Right lobe of liver (tissue), 6 donors: Measurements from ENCODE around the gene TRABD2B. TPM values are rescaled to one million over a fixed set of nuclear protein-coding genes. Genes with fewer than 3 reads are reported as not detected.

ENCODE experiments used
- ATAC-seq, 4 donors: fragments of 200-7000 bp; cut with Tn5 transposase; one replicate each; pipeline ENCODE4 v1.9.1; 2020; ENCODE audit warnings: mild to moderate bottlenecking in 4 of 4, moderate library complexity in 4 of 4
- DNase-seq, 3 donors: peaks; one replicate each; pipeline ENCODE4 v3.0.0-alpha.2; 2020
- H3K27ac ChIP-seq, 3 donors: fragments of 200-600 bp; one replicate each; pipeline ENCODE4 v1.8.0; 2022
- H3K27me3 ChIP-seq, 2 donors: fragments of 200-600 bp; one replicate each; pipeline ENCODE4 v1.8.0; 2022
- H3K36me3 ChIP-seq, 4 donors: fragments of 200-600 bp; sonication (generic) in 1 of 4; one replicate each; pipeline versions ENCODE4 v1.5.1 to v1.8.0; 2017 to 2022; ENCODE audit warnings: control low read depth in 1 of 4
- H3K4me1 ChIP-seq, 4 donors: fragments of 200-600 bp; sonication (generic) in 1 of 4; one replicate each; pipeline versions ENCODE4 v1.5.1 to v1.8.0; 2017 to 2022; ENCODE audit warnings: control low read depth in 1 of 4
- H3K4me3 ChIP-seq, 3 donors: fragments of 200-600 bp; one replicate each; pipeline ENCODE4 v1.8.0; 2022
- H3K9me3 ChIP-seq, 4 donors: fragments of 200-600 bp; sonication (generic) in 1 of 4; one replicate each; pipeline versions ENCODE4 v1.5.1 to v1.8.0; 2017 to 2022; ENCODE audit warnings: control low read depth in 1 of 4
- CTCF ChIP-seq, 4 donors: fragments of 200-600 bp in 3 of 4; fragments of 450-650 bp in 1 of 4; IDR thresholded peaks; one replicate each; pipeline versions ENCODE4 v1.5.1 to v1.8.0; 2016 to 2022; ENCODE audit warnings: antibody characterized with exemption in 4 of 4, mild to moderate bottlenecking in 2 of 4
- POLR2A ChIP-seq: fragments of 450-650 bp; IDR thresholded peaks from one replicate; pipeline ENCODE4 v1.6.1; 2017; ENCODE audit warnings: antibody characterized with exemption, mild to moderate bottlenecking
- WGBS: methylation state at CpG from one replicate; pipeline ENCODE4 v1.1.6; 2018; ENCODE audit warnings: low coverage, low lambda C conversion rate; ENCODE audit not compliant: insufficient coverage; ENCODE audit errors: missing lambda C conversion rate; 5-methylcytosine and 5-hydroxymethylcytosine counted together
- intact Hi-C, 2 donors: fragments of 100-400 bp; cut with DNase I; formaldehyde crosslinking; loops; one replicate each; pipeline versions ENCODE4 v1.11.2 to v1.14.1; 2022
- total RNA-seq, 6 experiments: library from RNA; depleted of rRNA in 2 of 6; stranded (reverse); fragments of >200 nt in 2 of 6; fragmentation: NEBNext Ultra II Directional in 3 of 6; extraction: Animal tissue kit (Norgen Biotek cat#: 25700) in 3 of 6; gene quantifications; one replicate each; pipeline versions ENCODE4 v1.1.0 to v1.2.4, GENCODE V29; 2016 to 2023
- donor health status: DM: no; HTN: yes; CAD: no.
- donor health status: DM: no; HTN: no; CAD: no.
- donor health status: DM: no; HTN: no; CAD: no.
- donor health status: DM: no; HTN: yes; CAD: no.
- donor health status: DM: no; HTN: yes; CAD: no.

The TRABD2B gene
- total RNA-seq, 6 experiments from 2014 or later = 0.55 to 9.5 (median 1.8) TPM

- 14% methylated on average over 12 of the region's 13 CpGs for WGBS
- H3K4me1 ChIP-seq = peaks cover 0 to 25% (median 4%) of the 10 kb centered on the region in 4 donors
- no peaks in the 10 kb centered on the region for H3K27me3 ChIP-seq
- no peaks in the 10 kb centered on the region for H3K9me3 ChIP-seq
- DNase-seq (no peak), ATAC-seq (no peak)
- H3K27ac ChIP-seq = no peak overlapping the region
- intact Hi-C loops = loop anchor here in 1 of 2 donors (10.0 kb wide), 1 partner anchor 201 kb away; no protein-coding TSS in a partner anchor
- TF ChIP-seq POLR2A = no peak
- TF ChIP-seq CTCF (IDR thresholded peaks at IDR 0.05) = no peak
- no peaks in the 10 kb centered on the region for H3K36me3 ChIP-seq
- no peak overlapping the region for H3K4me3 ChIP-seq
These were observed 271.6 kb downstream of the TRABD2B start for GRCh38 chr1:47725511-47725991.

GRCh38 chr1:47725000-47725473 lies 272.1 kb downstream of the TRABD2B start:
- Histone ChIP-seq H3K27me3 (no peaks in the 10 kb centered on the region), H3K36me3 (no peaks in the 10 kb centered on the region), H3K4me3 (no peak overlapping the region), H3K9me3 (no peaks in the 10 kb centered on the region), H3K27ac (no peak overlapping the region), H3K4me1 (peaks cover 0 to 25% (median 4%) of the 10 kb centered on the region in 4 donors)
- TF ChIP-seq POLR2A (no peak), CTCF (IDR thresholded peaks at IDR 0.05) (peak; percentile 20 to 33 (median 27))
- intact Hi-C loops = loop anchor here in 1 of 2 donors (10.0 kb wide), 1 partner anchor 200 kb away; no protein-coding TSS in a partner anchor
- ATAC-seq = peak; percentile 7 to 41 (median 24)
- 0% methylated on average over 10 of the region's 45 CpGs for WGBS
- DNase-seq = no peak

GRCh38 chr1:47724432-47724999 lies 272.7 kb downstream of the TRABD2B start:
- Histone ChIP-seq H3K27ac (no peak overlapping the region), H3K4me1 (peaks cover 0 to 25% (median 4%) of the 10 kb centered on the region in 4 donors), H3K9me3 (no peaks in the 10 kb centered on the region), H3K36me3 (no peaks in the 10 kb centered on the region), H3K27me3 (no peaks in the 10 kb centered on the region), H3K4me3 (no peak overlapping the region)
- no peak for DNase-seq
- intact Hi-C loops = loop anchor here in 1 of 2 donors (10.0 kb wide), 1 partner anchor 200 kb away; no protein-coding TSS in a partner anchor
- no peak for TF ChIP-seq POLR2A
- TF ChIP-seq CTCF (IDR thresholded peaks at IDR 0.05) = no peak
- WGBS = 70% methylated on average over 5 of the region's 13 CpGs
- no peak for ATAC-seq

GRCh38 chr1:47722909-47723580 lies 274.1 kb downstream of the TRABD2B start:
- no peak overlapping the region for H3K27ac ChIP-seq
- H3K4me1 ChIP-seq = peaks cover 0 to 25% (median 4%) of the 10 kb centered on the region in 4 donors
- TF ChIP-seq POLR2A (no peak), CTCF (IDR thresholded peaks at IDR 0.05) (no peak)
- no peaks in the 10 kb centered on the region for H3K9me3 ChIP-seq
- DNase-seq (peak; percentile 92 to 97 (median 97)), ATAC-seq (peak; percentile 78 to 91 (median 84))
- no peaks in the 10 kb centered on the region for H3K27me3 ChIP-seq
- intact Hi-C loops = loop anchor here in 1 of 2 donors (10.0 kb wide), 1 partner anchor 198 kb away; no protein-coding TSS in a partner anchor
- no peaks in the 10 kb centered on the region for H3K36me3 ChIP-seq
- H3K4me3 ChIP-seq = no peak overlapping the region
- whole genome bisulfite sequencing = 6% methylated on average over 3 of the region's 11 CpGs
